Heart right ventricle (tissue), 16 donors: ENCODE data around the gene CHST1. TPM values are rescaled to one million over a fixed set of nuclear protein-coding genes. Genes with fewer than 3 reads are reported as not detected.
A peak's percentile ranks its signal among the peaks of the same experiment; 100 is the strongest.

Experiments used
- ATAC-seq, 8 donors: fragments of 200-7000 bp; cut with Tn5 transposase; one replicate each; pipeline ENCODE4 v1.9.1; 2020; ENCODE audit warnings: mild to moderate bottlenecking in 8 of 8, moderate library complexity in 8 of 8, moderate number of reproducible peaks in 1 of 8
- DNase-seq, 2 donors: peaks; one replicate each; pipeline ENCODE4 v3.0.0-alpha.2; 2020
- H3K27ac ChIP-seq, 10 donors: fragments of 200-600 bp; sonication (generic) in 2 of 10; one replicate each; pipeline versions ENCODE4 v1.5.0 to v1.8.0; 2020 to 2022; ENCODE audit warnings: mild to moderate bottlenecking in 3 of 10
- H3K27me3 ChIP-seq, 7 donors: fragments of 200-600 bp; one replicate each; pipeline ENCODE4 v1.8.0; 2021 to 2022; ENCODE audit warnings: mild to moderate bottlenecking in 2 of 7
- H3K36me3 ChIP-seq, 9 donors: fragments of 200-600 bp; sonication (generic) in 1 of 9; one replicate each; pipeline versions ENCODE4 v1.5.0 to v1.8.0; 2020 to 2022; ENCODE audit warnings: mild to moderate bottlenecking in 2 of 9
- H3K4me1 ChIP-seq, 9 donors: fragments of 200-600 bp; sonication (generic) in 1 of 9; one replicate each; pipeline versions ENCODE4 v1.5.0 to v1.8.0; 2020 to 2022; ENCODE audit warnings: mild to moderate bottlenecking in 4 of 9
- H3K4me3 ChIP-seq, 10 donors: fragments of 200-600 bp; sonication (generic) in 2 of 10; one replicate each; pipeline versions ENCODE4 v1.5.0 to v1.8.0; 2020 to 2022; ENCODE audit warnings: mild to moderate bottlenecking in 7 of 10, moderate library complexity in 2 of 10
- H3K9me3 ChIP-seq, 11 donors: fragments of 200-600 bp in 10 of 11; sonication (generic) in 2 of 11; one replicate each; pipeline versions ENCODE4 v1.5.0 to v1.8.0; 2013 to 2022; ENCODE audit warnings: mild to moderate bottlenecking in 2 of 11, control low read depth in 1 of 11, moderate library complexity in 1 of 11
- WGBS, 2 donors: extraction: QIAGEN DNeasy Blood & Tissue Kit; methylation state at CpG; one replicate each; pipeline ENCODE4 v1.1.7; 2013; ENCODE audit warnings: inconsistent platforms in 1 of 2; 5-methylcytosine and 5-hydroxymethylcytosine counted together
- intact Hi-C, 10 donors: fragments of 100-400 bp; cut with DNase I; formaldehyde crosslinking; loops; one replicate each; pipeline versions ENCODE4 v1.11.1 to v1.14.2; 2022
- polyA plus RNA-seq, 2 donors: library from polyadenylated mRNA; stranded (reverse); fragments of 200-250 nt; gene quantifications; one replicate each; pipeline ENCODE4 v1.2.3, GENCODE V29; 2013
- total RNA-seq, 10 donors: library from RNA; stranded (reverse); fragmentation: NEBNext Ultra II Directional in 3 of 10; extraction: Animal tissue kit (Norgen Biotek cat#: 25700) in 3 of 10; gene quantifications; one replicate each; pipeline versions ENCODE4 v1.2.1 to v1.2.4, GENCODE V29; 2021 to 2023
- TF ChIP-seq, protein P1 (sequence below), 9 donors: fragments of 200-600 bp; sonication (generic) in 2 of 9; IDR thresholded peaks; one replicate each; pipeline versions ENCODE4 v1.5.0 to v1.8.0; 2021 to 2022; ENCODE audit warnings: antibody characterized with exemption in 9 of 9, mild to moderate bottlenecking in 5 of 9, moderate library complexity in 1 of 9
- donor health status: Arrhythmogenic right ventricular cardiomyopathy.
- donor health status: ischemic (EF 13 %, LVEDD 7.1; RV severe dilation, severe dysfunction).
- donor health status: healthy with polysubstance abuse.
- donor health status: DM: no; HTN: yes; CAD: no.
- donor health status: DM: no; HTN: no; CAD: no.
- donor health status: ischemic (EF 25% LVEDD 6.9; RV normal size, moderate dysfunction).
- donor health status: ischemic (EF 25% LVEDD 5.7; RV mildly dilated, moderate dysfunction).
- donor health status: healthy.
- donor health status: DM: yes; HTN: yes; CAD: no.
- donor health status: Ischemic cardiomyopathy.
- donor health status: ischemic (EF 35%, LVEDD 5.7; RV mildly dilated, moderate dysfunction).
- donor health status: nonischemic (EF 11% LVEDD 7.7; RV severe dilation, severe dysfunction).
- donor health status: DM: yes; HTN: yes; CAD: no.
- donor health status: PGD.
- donor health status: ischemic (EF 29% LVEDD 5.4; RV normal size, mild dysfunction).
- donor health status: nonischemic (EF 23%, LVEDD 6.1; RV moderate dilation, normal function).

The CHST1 gene
- total and polyA plus RNA-seq, 12 donors, result 0.53 to 7.7 (median 1.9) TPM

DNA sequence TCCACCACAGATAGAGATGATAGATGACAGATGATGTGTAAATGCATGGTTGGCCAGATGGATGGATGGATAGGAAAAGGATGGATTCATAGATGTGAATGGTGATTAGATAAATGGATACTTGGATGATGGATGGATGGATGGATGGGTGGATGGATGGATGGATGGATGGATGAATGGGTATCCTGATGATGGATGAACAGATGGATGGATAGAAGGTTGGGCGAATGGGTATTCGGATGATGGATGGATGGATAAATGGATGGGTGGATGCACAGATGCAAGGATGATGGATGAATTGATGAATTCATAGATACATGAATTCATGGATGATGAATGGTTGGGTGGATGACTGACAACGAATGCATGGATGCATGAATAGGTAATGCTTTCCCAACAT is 56.1 kb downstream of the CHST1 start:
- Histone ChIP-seq H3K27ac (no peak overlapping the region), H3K27me3 (peaks cover 0 to 18% (median 4%) of the 10 kb centered on the region in 7 donors), H3K4me3 (no peak overlapping the region), H3K9me3 (no peaks in the 10 kb centered on the region), H3K36me3 (no peaks in the 10 kb centered on the region), H3K4me1 (peaks cover 0 to 33% (median 14%) of the 10 kb centered on the region in 9 donors)
- 82 to 90% methylated on average over 3 of the region's 3 CpGs for WGBS, 2 donors
- intact Hi-C loops, result no loop called here
- ATAC-seq (no peak), DNase-seq (no peak)
- TF ChIP-seq, protein P1, sequence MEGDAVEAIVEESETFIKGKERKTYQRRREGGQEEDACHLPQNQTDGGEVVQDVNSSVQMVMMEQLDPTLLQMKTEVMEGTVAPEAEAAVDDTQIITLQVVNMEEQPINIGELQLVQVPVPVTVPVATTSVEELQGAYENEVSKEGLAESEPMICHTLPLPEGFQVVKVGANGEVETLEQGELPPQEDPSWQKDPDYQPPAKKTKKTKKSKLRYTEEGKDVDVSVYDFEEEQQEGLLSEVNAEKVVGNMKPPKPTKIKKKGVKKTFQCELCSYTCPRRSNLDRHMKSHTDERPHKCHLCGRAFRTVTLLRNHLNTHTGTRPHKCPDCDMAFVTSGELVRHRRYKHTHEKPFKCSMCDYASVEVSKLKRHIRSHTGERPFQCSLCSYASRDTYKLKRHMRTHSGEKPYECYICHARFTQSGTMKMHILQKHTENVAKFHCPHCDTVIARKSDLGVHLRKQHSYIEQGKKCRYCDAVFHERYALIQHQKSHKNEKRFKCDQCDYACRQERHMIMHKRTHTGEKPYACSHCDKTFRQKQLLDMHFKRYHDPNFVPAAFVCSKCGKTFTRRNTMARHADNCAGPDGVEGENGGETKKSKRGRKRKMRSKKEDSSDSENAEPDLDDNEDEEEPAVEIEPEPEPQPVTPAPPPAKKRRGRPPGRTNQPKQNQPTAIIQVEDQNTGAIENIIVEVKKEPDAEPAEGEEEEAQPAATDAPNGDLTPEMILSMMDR (IDR thresholded peaks at IDR 0.05), result no peak

DNA sequence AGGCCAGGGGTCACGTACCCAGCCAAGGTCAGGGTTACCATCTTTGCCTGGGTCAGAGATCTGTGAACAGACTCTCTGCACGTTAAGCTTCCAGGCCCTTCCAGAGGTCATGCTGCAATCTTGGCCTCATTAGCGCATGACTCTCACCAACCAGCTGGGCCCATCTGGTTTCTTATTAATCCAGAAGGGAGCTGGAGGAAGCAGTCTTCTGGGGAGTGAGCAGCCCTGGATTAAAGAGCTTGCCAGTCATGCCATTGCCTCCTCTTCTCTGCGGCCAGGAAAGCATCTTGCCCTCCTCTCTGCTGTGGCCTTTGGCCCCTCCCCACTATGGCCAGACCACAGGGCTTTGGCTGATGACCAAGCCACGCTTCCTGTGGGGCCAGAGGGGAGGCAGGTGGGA is 57.4 kb downstream of the CHST1 start:
- H3K4me1 ChIP-seq, result peaks cover 0 to 44% (median 26%) of the 10 kb centered on the region in 9 donors
- TF ChIP-seq, protein P1 (IDR thresholded peaks at IDR 0.05), result no peak
- peak; percentile 16 to 52 for DNase-seq
- 55% methylated on average over 5 of the region's 5 CpGs for WGBS, 2 donors
- intact Hi-C loops, result no loop called here
- no peak overlapping the region for H3K4me3 ChIP-seq
- ATAC-seq, result peak in 7 of 8 donors; percentile 31 to 75 (median 51)
- no peaks in the 10 kb centered on the region for H3K36me3 ChIP-seq
- H3K27ac ChIP-seq, result no peak overlapping the region
- H3K9me3 ChIP-seq, result no peaks in the 10 kb centered on the region
- peaks cover 0 to 20% (median 7%) of the 10 kb centered on the region in 7 donors for H3K27me3 ChIP-seq

DNA sequence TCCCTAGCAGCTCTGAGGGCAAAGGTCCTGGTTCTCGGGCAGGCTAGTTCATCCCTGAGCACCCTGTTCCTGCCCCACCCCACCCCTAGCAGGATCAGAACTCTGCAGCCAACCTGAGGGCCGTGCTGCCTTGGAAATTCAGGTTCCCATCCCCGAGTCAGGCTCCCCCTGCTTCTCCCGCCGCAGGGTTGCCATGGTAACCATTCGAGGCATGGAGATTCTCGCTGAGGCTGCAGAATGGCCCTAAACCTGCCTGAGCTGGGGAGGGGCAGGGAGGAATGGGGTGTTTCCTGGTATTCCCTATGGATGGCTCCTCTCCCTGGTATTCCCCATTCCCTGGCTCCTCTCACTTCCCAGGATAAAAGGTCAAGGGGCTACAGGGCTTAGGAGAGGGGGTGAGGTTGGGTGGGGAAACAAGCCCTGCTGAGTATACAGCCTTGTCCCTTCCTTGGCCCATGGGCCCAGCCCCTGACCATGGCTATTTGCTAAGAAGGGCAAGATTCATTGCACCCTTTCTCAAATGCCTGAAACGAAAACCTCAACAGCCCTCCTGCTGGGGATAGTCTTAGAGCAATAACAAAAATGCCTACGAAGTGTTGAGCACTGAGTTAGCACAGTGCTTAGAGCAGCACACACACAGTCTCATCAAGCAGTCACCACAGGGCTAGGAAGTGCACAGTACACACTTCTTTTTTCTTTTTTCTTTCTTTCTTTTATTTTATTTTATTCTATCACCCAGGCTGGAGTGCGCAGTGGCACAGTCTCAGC is 58.7 kb downstream of the CHST1 start:
- H3K4me3 ChIP-seq, result no peak overlapping the region
- TF ChIP-seq, protein P1 (IDR thresholded peaks at IDR 0.05), result no peak
- H3K36me3 ChIP-seq, result no peaks in the 10 kb centered on the region
- peaks cover 0 to 50% (median 28%) of the 10 kb centered on the region in 9 donors for H3K4me1 ChIP-seq
- intact Hi-C loops, result no loop called here
- H3K27ac ChIP-seq, result no peak overlapping the region
- ATAC-seq (no peak), DNase-seq (no peak)
- H3K27me3 ChIP-seq, result peaks cover 0 to 21% (median 7%) of the 10 kb centered on the region in 7 donors
- 42 to 58% methylated on average over 10 of the region's 10 CpGs for WGBS, 2 donors
- peaks cover 0 to 5% (median 0%) of the 10 kb centered on the region in 11 donors for H3K9me3 ChIP-seq

DNA sequence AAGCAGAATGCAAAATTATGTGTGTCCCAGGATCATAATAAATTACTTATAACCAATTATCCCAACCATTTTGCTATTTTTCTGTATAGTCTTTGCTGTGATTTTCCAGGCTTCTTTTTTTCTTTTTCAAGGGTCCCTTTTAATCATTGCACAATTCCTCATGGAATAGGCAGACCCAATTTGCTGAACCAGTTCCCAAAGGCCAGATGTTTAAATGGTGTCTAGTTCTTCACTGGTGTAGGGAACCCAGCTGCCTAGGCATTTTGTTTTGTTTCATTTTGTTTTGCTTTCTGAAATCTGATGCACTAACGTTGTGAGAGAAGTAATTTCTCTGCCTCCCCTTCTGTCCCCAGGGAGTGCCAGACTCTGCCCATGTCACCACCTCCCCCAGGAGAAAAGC is 60.4 kb downstream of the CHST1 start:
- ATAC-seq (no peak), DNase-seq (no peak)
- intact Hi-C loops, result no loop called here
- Histone ChIP-seq H3K4me1 (peaks cover 0 to 44% (median 25%) of the 10 kb centered on the region in 9 donors), H3K4me3 (no peak overlapping the region), H3K9me3 (peaks cover 0 to 13% (median 0%) of the 10 kb centered on the region in 11 donors), H3K27ac (no peak overlapping the region), H3K36me3 (no peaks in the 10 kb centered on the region), H3K27me3 (peaks cover 0 to 21% (median 8%) of the 10 kb centered on the region in 7 donors)
- WGBS, 2 donors, result 17 to 24% methylated on average over 1 of the region's 1 CpG
- TF ChIP-seq, protein P1 (IDR thresholded peaks at IDR 0.05), result no peak
